Mammary epithelial cell (primary cell): Measurements from ENCODE around the gene VASH2.

Experiments used
- CTCF ChIP-seq, 2 donors: IDR thresholded peaks in 1 of 2; conservative IDR thresholded peaks in 1 of 2; 2 replicates each; pipeline ENCODE4 v1.5.1; 2011 to 2012; ENCODE audit warnings: inconsistent platforms in 2 of 2, low read length in 2 of 2, mild to moderate bottlenecking in 2 of 2, control low read depth in 1 of 2, low read depth in 1 of 2; ENCODE audit not compliant: insufficient read depth in 1 of 2; ENCODE audit errors: extremely low read depth in 1 of 2
- EZH2 ChIP-seq: IDR thresholded peaks from 2 replicates; pipeline ENCODE4 v1.6.1; 2012; ENCODE audit warnings: low read length, inconsistent platforms, borderline replicate concordance

DNA sequence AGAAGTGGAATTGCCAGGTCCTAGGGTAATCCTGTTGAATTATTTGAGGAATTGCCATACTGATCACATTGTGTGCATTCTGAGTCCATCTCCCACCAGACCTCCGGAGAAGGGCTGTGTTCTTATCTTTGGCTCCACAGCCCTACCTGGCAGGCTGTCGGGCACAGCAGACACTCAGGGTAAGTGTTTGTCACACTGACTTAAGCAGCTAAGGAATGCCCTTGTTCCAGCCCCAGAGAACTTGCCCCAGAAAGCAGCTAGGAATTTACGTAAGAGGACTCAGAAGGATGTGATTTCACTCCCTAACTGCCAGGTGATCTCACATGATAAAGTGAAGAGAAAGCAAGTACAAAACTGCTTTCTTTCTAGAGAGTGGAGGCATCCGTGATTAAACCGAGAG, 21.0 kb downstream of the VASH2 start:
- TF ChIP-seq CTCF (conservative IDR thresholded peaks at IDR 0.05 in 1 of 2, IDR thresholded peaks at IDR 0.05 in 1 of 2; ENCODE audit: extremely low read depth in 1 of 2, insufficient read depth in 1 of 2, low read depth in 1 of 2, low read length in 2 of 2) = no peak
- TF ChIP-seq EZH2 = no peak
